Sciatic nerve (tissue), 2 donors: Measurements from ENCODE around the gene GMPR2. TPM values are rescaled to one million over a fixed set of nuclear protein-coding genes. Genes with fewer than 3 reads are reported as not detected.

Experiments
- ATAC-seq: fragments of 200-7000 bp; cut with Tn5 transposase; one replicate; pipeline ENCODE4 v1.9.1; 2020; ENCODE audit warnings: mild to moderate bottlenecking, moderate library complexity
- DNase-seq: peaks from one replicate; pipeline ENCODE4 v3.0.0-alpha.2; 2020; ENCODE audit warnings: low spot score
- intact Hi-C: fragments of 100-400 bp; cut with DNase I; formaldehyde crosslinking; loops from one replicate; pipeline ENCODE4 v1.14.2; 2022
- total RNA-seq: library from RNA; stranded (reverse); fragmentation: NEBNext Ultra II Directional; extraction: Animal tissue kit (Norgen Biotek cat#: 25700); gene quantifications from one replicate; pipeline ENCODE4 v1.2.1, GENCODE V29; 2021
- donor health status: DM: no; HTN: no; CAD: no.
- donor health status: DM: no; HTN: no; CAD: no.

The GMPR2 gene
- total RNA-seq, 1 donor from 2014 or later = 52.0 TPM

- intact Hi-C loops = no loop called here
- DNase-seq (no peak), ATAC-seq (no peak)
Measured at GRCh38 chr14:24261256-24261968, 28.7 kb downstream of the GMPR2 start.

- intact Hi-C loops = no loop called here
- ATAC-seq (no peak), DNase-seq (no peak)
Measured at GRCh38 chr14:24261969-24262327, 29.2 kb downstream of the GMPR2 start.

GRCh38 chr14:24262821-24263733 is 30.3 kb downstream of the GMPR2 start, which contains the start of gene TGM1:
Gene TGM1 (minus strand): TSS chr14:24263177. CDS start chr14:24262352, 825 bp downstream.
- ATAC-seq (no peak), DNase-seq (no peak)
- intact Hi-C loops = no loop called here

- ATAC-seq = no peak
- intact Hi-C loops = no loop called here
- DNase-seq = no peak
Measured at GRCh38 chr14:24263848-24264247, 31.1 kb downstream of the GMPR2 start.

- intact Hi-C loops = no loop called here
- no peak for DNase-seq
- no peak for ATAC-seq
Measured at GRCh38 chr14:24264298-24264697, 31.6 kb downstream of the GMPR2 start.

- no peak for ATAC-seq
- DNase-seq = no peak
- intact Hi-C loops = no loop called here
Measured at GRCh38 chr14:24266344-24267244, 33.9 kb downstream of the GMPR2 start.

- intact Hi-C loops = no loop called here
- no peak for ATAC-seq
Measured at GRCh38 chr14:24267516-24267915, 34.8 kb downstream of the GMPR2 start.

GRCh38 chr14:24268225-24268624 is 35.5 kb downstream of the GMPR2 start:
- DNase-seq (no peak), ATAC-seq (no peak)
- intact Hi-C loops = no loop called here

More at GRCh38 chr14:24267516-24267915, 34.8 kb downstream of the GMPR2 start:
- no peak for DNase-seq

GRCh38 chr14:24269368-24269767 is 36.6 kb downstream of the GMPR2 start:
- ATAC-seq (no peak), DNase-seq (no peak)
- intact Hi-C loops = no loop called here

- ATAC-seq (no peak), DNase-seq (no peak)
- intact Hi-C loops = no loop called here
Measured at GRCh38 chr14:24269910-24270536, 37.3 kb downstream of the GMPR2 start.

- ATAC-seq = peak; percentile 3
- intact Hi-C loops = no loop called here
Measured at GRCh38 chr14:24270537-24271133, 37.9 kb downstream of the GMPR2 start.

GRCh38 chr14:24271134-24271833 is 38.6 kb downstream of the GMPR2 start, which contains the start of gene RABGGTA:
Gene RABGGTA (minus strand): TSS chr14:24271597. CDS start chr14:24271115, 482 bp downstream.
- ATAC-seq (peak; percentile 95), DNase-seq (peak; percentile 91)
- intact Hi-C loops = no loop called here

More at GRCh38 chr14:24270537-24271133, 37.9 kb downstream of the GMPR2 start:
- DNase-seq = no peak

- intact Hi-C loops = no loop called here
- DNase-seq = no peak
- no peak for ATAC-seq
Measured at GRCh38 chr14:24271834-24272263, 39.1 kb downstream of the GMPR2 start.

GRCh38 chr14:24272467-24272866 is 39.7 kb downstream of the GMPR2 start:
- ATAC-seq (no peak), DNase-seq (no peak)
- intact Hi-C loops = no loop called here

- DNase-seq = no peak
- intact Hi-C loops = no loop called here
- ATAC-seq = no peak
Measured at GRCh38 chr14:24273422-24273998, 40.8 kb downstream of the GMPR2 start.

GRCh38 chr14:24274101-24274543 is 41.4 kb downstream of the GMPR2 start:
- no peak for ATAC-seq
- intact Hi-C loops = no loop called here
- no peak for DNase-seq

GRCh38 chr14:24277071-24277470 is 44.3 kb downstream of the GMPR2 start:
- intact Hi-C loops = no loop called here
- ATAC-seq (no peak), DNase-seq (no peak)
